Measurements from ENCODE around the gene DTNB. TPM values are rescaled to one million over a fixed set of nuclear protein-coding genes. Genes with fewer than 3 reads are reported as not detected.

Gene DTNB
- total and polyA plus RNA-seq, 2 of the 4 experiments (the other 2 are of a cell fraction) = 3.8 to 5.3 TPM

- TF ChIP-seq CTCF (conservative IDR thresholded peaks at IDR 0.05; ENCODE audit: low read depth, low read length) (peak; percentile 93), MAFK (IDR thresholded peaks at IDR 0.05; ENCODE audit: low read depth, low read length) (peak; percentile 80), MXI1 (IDR thresholded peaks at IDR 0.05; ENCODE audit: borderline replicate concordance, low read depth, low read length) (no peak), FOS (IDR thresholded peaks at IDR 0.05; ENCODE audit: low read depth, low read length) (no peak)
Observed at GRCh38 chr2:25362049-25362433, 311.3 kb downstream of the DTNB start (continued).
